Right renal pelvis (tissue), 4 donors: ENCODE results near the gene PRDM12. TPM values are rescaled to one million over a fixed set of nuclear protein-coding genes. Genes with fewer than 3 reads are reported as not detected.

Experiments
- DNase-seq, 4 donors: peaks; one replicate each; pipeline ENCODE4 v3.0.0-alpha.2; 2013; ENCODE audit warnings: low read depth in 4 of 4, low spot score in 3 of 4, missing footprints in 1 of 4
- polyA plus RNA-seq, 4 donors: library from polyadenylated mRNA; unstranded; fragments of 120-200 nt; gene quantifications; one replicate each; pipeline ENCODE4 v1.2.1, GENCODE V29; 2013; ENCODE audit not compliant: insufficient read length in 4 of 4

PRDM12 gene
- polyA plus RNA-seq, 4 donors: not detected

GRCh38 chr9:130687615-130688014 is 23.2 kb downstream of the PRDM12 start:
- DNase-seq: no peak

- DNase-seq: no peak
These were observed 23.7 kb downstream of the PRDM12 start for GRCh38 chr9:130688072-130688471.

DNA sequence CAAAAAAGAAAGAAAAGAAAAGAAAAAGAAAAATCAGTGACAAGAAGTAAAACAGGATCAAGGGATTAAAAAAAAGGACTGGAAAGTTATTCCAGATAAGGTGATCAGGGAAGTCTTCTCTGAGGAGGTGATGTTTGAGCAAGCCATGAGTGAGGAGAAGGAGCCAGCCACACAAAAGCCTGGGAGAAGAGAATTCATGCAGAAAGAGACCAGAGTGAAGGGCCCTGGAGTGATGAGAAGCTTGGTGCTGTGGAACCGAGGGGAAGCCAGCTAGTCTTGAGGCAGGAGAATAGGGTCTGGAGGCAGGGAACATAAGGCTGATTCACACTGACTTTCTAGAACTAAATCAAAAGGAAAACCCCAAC is 25.2 kb downstream of the PRDM12 start:
- no peak for DNase-seq

- DNase-seq: peak in 1 of 4 donors; percentile 62
These were observed 25.7 kb downstream of the PRDM12 start for GRCh38 chr9:130689937-130690700.

- no peak for DNase-seq
These were observed 27.9 kb downstream of the PRDM12 start for GRCh38 chr9:130692321-130692720.

DNA sequence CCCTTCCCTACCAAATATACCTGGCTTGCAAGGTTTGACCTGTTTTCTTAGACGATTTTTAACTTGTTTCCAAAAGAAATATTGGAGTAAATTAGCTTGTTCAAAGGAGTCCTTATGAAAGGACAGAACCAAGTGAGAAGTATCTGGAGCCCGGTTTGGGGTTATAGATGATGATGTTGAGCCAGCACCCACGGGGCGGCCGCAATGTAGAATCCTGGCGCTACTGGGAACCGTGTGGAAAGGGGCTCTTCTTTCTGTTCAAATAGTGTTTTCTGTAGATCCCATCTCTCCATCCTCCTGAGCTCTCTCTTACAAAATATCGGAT is 28.7 kb downstream of the PRDM12 start:
- DNase-seq: no peak

DNA sequence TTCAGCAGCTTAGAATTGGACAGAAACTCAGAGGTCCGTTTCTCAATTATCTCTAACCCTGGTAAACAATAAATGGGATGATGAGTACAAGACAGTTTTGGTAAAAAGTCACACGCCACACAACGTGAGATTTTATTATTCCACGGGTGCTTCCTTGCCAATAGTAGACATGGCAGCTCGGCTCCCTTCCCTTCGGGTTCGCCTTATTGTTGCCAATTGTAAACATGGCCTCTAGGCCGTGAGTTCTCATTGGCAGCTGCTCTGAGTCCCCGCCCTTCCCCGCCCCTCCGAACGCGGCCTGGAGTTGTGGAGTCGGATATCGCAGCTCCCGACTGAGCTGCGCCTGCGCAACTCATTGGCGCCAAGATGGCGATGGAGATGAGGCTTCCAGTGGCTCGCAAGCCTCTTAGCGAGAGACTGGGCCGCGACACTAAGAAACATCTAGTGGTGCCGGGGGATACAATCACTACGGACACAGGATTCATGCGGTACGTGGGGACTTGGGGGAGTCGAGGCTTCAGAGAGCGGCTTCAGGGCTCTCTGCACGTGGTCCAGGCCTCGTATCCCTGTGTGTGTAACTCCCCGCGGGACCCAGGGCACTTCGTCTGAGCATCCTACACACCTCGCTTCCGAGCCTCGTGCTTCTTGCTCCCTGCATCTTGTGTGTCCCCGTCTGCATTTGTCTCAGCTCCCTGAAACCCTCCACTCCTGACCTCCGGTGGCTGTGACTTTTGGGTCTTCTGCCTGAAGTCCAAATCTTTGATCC is 29.2 kb downstream of the PRDM12 start, which contains the start of gene EXOSC2:
EXOSC2 (plus strand) TSS at position 355 of the 766 bp plus-strand sequence; CDS start at position 367, 12 bp downstream.
- peak; percentile 93 to 96 (median 96) for DNase-seq

DNA sequence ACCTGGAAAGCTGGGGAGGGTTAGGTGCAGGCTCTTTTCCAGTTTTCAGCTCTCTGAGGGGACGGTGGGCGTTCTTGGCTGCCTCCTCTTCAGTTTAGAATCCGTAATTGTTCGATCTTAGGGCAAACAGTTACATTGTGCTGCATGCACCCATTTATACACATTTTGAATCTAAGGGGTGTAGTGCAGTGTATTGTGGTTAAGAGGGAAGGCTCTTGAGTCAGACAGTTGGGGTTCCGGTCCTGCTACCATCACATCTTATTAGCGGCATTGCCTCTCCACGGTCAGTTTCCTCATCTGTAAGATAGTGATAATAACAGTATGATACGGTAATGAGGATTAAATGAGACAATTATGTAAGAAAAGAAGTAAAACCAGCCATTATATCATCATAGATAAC is 29.8 kb downstream of the PRDM12 start:
- DNase-seq: no peak

DNA sequence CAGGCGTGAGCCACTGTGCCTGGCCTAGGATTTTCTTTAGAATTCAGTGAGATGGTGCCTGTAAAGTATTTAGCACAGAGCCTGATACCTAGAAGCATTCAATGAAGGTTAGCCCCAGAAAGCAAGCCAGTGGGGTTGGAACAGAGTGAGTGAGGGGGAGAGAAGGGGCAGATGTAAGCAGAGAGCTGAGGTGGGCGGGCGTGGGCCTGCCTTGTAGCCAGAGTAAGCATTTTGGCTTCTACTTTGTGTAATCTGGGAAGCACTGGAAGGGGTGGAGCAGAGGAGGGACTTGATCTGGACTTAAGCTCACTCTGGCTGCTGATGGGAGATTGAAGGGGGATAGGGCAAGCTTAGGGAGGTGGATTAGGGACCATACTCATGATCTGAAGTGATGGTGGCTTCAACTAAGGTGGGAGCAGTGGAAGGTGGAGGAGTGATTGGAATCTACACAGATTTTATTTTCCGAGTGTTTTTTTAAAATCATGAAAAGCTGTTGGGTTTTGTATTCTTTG is 31.8 kb downstream of the PRDM12 start:
- DNase-seq: no peak

DNA sequence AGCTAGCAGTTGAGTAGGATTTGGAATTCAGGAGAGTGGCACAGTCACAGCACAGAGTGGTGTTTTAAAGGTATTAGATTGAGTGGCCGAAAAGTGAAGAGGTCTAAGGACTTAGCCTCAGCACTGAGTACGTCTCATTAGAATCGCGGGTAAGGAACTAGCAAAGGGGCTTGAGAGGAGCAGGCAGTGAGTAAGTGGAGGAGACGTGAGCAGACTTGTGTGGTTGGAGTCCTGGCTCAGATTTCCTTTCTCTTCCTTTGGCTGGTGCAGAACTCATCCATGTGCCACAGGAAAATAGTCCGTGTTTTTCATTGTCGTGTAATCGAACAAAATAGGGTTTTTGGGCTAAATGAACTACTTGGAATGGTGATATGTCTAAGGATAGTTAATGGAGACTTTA is 32.6 kb downstream of the PRDM12 start:
- no peak for DNase-seq

- DNase-seq: no peak
These were observed 34.1 kb downstream of the PRDM12 start for GRCh38 chr9:130698514-130698913.

DNA sequence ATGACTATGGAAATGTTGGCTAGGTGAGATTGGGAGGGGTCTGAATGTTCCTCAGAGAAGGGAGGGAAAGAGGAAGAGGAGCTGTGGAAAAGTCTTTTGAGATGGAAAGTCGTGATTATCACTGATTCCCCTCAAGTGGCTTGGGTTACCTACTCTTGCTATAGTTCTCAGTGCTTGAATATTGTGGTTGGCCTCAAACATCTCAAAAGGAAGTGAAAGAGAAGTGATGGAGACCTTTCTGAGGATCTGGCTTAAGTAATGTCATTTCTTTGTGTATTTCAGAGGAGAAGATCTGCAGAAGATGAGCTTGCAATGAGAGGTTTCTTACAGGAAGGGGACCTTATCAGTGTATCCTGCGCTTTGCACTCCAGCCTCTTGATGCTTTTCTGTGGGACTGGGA is 34.7 kb downstream of the PRDM12 start:
- DNase-seq: no peak

- peak in 1 of 4 donors; percentile 52 for DNase-seq
These were observed 36.9 kb downstream of the PRDM12 start for GRCh38 chr9:130701059-130702022.

- DNase-seq: no peak
These were observed 39.1 kb downstream of the PRDM12 start for GRCh38 chr9:130703501-130703900.

- peak in 1 of 4 donors; percentile 53 for DNase-seq
These were observed 43.0 kb downstream of the PRDM12 start for GRCh38 chr9:130707225-130707976.

DNA sequence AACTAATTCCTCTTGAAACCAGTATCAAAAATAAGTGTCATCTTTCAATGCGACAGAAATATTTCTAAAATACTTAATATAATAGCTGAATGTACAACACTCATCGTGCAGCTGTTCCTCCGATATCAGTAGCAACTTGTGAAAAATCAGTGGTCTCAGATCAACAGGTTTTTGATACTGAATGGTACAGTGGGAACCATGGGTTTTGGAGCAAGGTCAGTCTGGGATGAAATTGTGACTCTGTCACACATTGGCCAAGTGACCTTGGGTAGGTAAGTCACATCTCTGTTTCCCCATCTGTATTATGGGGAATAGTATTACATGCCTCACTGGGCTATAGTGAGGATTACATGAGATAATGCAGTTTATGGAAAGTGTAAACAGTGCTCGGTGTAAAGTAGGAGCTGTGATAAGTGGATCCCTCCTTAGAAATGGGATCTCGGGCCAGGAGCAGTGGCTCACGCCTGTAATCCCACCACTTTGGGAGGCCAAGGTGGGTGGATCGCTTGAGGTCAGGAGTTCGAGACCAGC is 46.5 kb downstream of the PRDM12 start:
- no peak for DNase-seq

GRCh38 chr9:130711469-130711868 is 47.1 kb downstream of the PRDM12 start:
- no peak for DNase-seq

DNA sequence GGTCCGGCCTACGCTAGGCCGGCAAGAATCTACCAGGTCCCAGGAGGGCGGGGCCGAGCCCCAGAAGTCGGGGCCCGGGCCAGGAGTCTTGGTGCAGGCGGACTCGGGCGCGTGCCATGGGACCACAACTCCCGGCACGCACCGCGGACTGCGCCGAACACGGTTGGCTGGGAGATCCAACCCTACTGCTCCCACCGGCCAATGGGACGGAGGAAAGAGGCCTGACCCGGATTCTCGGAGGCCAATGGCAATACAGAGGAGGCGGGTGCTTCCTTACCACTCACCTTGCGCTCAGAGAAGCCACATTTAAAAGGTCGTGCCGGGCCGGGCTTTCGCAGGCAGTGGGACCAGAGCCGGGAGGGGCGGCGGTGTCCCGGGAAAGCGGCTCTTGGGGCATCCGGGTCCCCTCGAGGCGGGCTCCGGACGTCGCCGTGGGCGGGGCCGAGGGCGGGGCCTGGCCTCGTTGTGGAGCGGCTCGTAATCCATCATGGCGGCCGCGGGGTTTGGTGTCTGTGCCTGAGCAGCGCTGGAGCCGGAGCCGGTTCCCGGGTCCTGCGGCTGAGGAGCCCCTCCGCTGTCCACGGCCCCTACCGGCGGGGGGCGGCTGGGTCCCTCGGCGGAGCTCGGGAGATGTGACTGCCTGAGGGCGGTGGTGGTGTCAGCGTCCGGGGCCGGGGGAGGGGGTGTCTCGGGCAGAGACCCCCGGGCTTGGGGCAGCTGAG is 48.3 kb downstream of the PRDM12 start:
- DNase-seq: peak; percentile 93 to 95 (median 94)
